Prostate gland (tissue), 2 donors: ENCODE data around the gene DPYD.

Experiments
- CTCF ChIP-seq, 4 experiments: fragments of 200-600 bp in 2 of 4; fragments of 450-650 bp in 2 of 4; sonication (generic) in 2 of 4; IDR thresholded peaks; 1 replicate in 3 of 4; 2 replicates in 1 of 4; pipeline ENCODE4 v1.5.1; 2016 to 2019; ENCODE audit warnings: antibody characterized with exemption in 4 of 4, mild to moderate bottlenecking in 2 of 4, moderate library complexity in 2 of 4
- POLR2AphosphoS5 ChIP-seq: sonication (generic); formaldehyde crosslinking; IDR thresholded peaks from one replicate; pipeline ENCODE4 v1.6.1; 2017; ENCODE audit warnings: antibody characterized with exemption

- TF ChIP-seq CTCF (IDR thresholded peaks at IDR 0.05) (no peak), POLR2AphosphoS5 (no peak)
Observed at GRCh38 chr1:97621955-97622354, 298.9 kb downstream of the DPYD start.
